NB4 (cell line): Measurements from ENCODE around the gene GLB1L3.

ENCODE experiments used
- CTCF ChIP-seq: IDR thresholded peaks from one replicate; pipeline ENCODE4 v1.5.1; 2012; ENCODE audit warnings: low read depth, low read length
- MAX ChIP-seq: IDR thresholded peaks from 2 replicates; pipeline ENCODE4 v1.6.1; 2011; ENCODE audit warnings: low read depth, low read length
- POLR2A ChIP-seq: IDR thresholded peaks from 2 replicates; pipeline ENCODE4 v1.6.1; 2011; ENCODE audit warnings: mild to moderate bottlenecking; ENCODE audit not compliant: insufficient read length; ENCODE audit errors: extremely low read depth

- TF ChIP-seq CTCF (no peak), MAX (no peak), POLR2A (no peak)
Measured at GRCh38 chr11:134271978-134272377, 4.2 kb upstream of the GLB1L3 start.
